ENCODE data around the gene IGFBP6.

The IGFBP6 gene, protein sequence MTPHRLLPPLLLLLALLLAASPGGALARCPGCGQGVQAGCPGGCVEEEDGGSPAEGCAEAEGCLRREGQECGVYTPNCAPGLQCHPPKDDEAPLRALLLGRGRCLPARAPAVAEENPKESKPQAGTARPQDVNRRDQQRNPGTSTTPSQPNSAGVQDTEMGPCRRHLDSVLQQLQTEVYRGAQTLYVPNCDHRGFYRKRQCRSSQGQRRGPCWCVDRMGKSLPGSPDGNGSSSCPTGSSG

DNA sequence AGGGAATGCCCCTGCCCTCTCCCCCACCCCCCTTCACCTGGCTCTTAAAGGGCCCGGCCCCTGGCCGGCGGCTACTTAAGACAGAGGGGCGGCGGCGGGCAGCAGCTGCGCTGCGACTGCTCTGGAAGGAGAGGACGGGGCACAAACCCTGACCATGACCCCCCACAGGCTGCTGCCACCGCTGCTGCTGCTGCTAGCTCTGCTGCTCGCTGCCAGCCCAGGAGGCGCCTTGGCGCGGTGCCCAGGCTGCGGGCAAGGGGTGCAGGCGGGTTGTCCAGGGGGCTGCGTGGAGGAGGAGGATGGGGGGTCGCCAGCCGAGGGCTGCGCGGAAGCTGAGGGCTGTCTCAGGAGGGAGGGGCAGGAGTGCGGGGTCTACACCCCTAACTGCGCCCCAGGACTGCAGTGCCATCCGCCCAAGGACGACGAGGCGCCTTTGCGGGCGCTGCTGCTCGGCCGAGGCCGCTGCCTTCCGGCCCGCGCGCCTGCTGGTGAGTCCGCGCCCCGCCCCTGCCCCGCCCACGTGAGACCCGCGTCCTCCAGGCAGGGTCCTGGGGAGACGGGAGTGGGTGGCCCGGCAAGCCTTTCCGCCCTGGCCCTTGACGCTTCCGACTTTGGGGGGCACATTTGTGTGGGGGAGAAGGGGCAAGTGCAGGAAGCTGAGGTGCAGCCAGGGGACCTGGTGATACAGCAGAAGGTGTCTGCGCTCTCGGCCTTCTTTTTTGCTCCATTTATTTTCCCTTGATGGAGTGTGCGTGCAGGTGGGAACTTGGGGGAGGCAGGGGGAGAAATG is at the start of gene IGFBP6:
Gene IGFBP6 (plus strand): TSS at position 104 of the 790 bp plus-strand sequence. CDS start 51 bp downstream, at position 155.
- DNase-seq, result peak; percentile 77 to 83

GRCh38 chr12:53048033-53048779 is 49.3 kb upstream of the IGFBP6 start:
- no peak for DNase-seq

DNA sequence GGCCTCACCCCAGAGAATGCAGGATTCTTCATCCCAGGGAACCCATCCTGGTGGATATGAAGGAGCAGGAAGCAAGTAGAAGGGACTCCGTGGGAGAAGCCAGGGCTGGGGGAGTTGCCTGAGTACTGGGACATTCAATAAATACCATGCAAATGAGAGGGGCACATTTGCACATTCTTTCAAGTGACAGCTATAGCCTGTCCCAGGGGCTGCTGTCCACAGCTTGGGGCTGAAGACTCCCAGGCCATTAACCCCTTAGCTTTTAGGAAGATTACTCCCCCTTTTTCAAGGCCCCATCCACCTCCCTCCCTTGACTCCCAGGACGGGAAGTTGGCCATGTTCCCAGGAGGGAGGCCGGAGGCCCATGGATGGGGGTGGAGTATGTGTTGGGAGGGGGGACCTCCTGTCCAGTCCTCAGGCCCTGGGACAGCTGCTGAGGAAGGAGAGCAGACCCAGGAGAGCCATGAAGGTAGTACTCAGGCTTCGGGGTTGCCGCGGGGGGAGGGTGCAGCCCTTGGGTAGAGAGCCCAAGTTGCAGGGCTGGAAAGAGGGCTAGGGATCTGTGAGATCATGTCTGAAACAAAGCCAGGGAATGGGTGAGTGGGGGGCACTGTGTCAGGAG is 48.6 kb upstream of the IGFBP6 start:
- DNase-seq, result no peak

GRCh38 chr12:53049571-53050318 is 47.7 kb upstream of the IGFBP6 start, which contains the start of gene TNS2:
TNS2 (plus strand) TSS chr12:53050065; CDS start chr12:53050186, 121 bp downstream.
- no peak for DNase-seq

DNA sequence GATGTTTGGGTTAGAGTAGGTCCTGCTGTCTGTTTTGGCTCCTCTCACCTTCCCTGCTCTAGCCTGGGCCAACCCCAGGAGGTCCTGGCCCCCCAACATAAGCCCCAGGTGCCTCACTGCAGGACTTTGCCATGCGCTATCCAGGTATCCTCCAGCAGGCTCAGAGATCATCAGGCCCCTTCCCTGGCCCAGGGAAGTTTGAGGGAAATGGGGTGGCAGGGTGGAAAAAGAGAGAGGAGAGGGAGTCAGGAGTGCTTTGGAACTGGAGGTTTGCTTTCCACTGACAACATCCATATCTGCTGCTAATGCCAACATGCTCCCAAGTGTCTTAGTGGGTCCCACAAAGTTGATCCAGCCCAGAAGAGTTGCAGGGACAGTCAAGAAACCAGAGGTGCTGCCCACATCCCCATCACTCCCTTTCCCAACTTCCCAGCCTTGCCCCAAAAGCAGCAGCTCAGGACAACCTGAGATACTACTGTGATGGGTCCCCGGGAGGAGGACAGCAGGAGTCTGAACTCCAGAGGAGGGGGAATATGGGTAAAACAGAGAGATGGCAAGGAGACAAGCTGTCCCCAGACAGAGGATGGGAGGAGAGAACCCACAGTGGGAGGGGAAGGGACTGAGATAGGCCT is 46.9 kb upstream of the IGFBP6 start:
- no peak for DNase-seq

DNA sequence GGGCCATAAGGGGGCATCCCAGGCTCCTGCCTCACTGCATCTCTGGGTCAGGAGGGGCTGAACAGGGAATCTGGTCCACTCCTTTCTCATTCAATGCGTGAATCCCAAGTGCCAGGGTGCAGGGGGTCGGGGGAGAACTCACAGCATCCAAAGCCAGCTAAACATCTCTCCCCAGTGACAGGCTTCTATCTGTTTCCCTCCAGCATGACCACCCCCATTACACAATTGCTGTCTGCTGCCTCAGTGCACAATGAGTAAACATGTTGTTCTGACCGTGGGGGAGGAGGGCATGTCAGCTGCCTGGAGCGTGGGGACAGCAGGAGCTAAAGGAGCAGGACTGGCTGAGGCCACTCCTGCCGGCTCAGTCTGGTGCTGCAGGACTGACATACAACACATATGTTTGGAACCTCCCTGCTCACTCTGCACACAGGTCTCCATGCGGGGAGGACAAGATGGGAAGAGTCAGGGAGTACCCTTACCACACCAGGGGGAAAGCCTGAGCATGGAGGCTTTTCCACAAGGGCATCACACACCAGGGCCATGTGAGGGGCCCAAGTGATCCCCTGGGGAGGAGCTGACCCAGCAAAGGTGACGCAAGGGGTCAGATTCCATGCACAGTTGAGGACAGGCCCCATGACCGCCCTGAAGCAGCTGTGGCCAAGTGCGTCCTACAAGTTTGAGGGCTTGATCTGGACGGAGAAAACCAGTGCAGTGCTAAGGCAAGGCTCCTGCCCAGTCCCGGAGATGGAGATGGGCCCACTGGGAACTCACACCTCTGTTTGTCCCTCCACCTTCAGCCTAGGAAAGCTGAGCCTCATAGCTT is 46.2 kb upstream of the IGFBP6 start:
- DNase-seq, result no peak

GRCh38 chr12:53051881-53052412 is 45.5 kb upstream of the IGFBP6 start:
- DNase-seq, result no peak

DNA sequence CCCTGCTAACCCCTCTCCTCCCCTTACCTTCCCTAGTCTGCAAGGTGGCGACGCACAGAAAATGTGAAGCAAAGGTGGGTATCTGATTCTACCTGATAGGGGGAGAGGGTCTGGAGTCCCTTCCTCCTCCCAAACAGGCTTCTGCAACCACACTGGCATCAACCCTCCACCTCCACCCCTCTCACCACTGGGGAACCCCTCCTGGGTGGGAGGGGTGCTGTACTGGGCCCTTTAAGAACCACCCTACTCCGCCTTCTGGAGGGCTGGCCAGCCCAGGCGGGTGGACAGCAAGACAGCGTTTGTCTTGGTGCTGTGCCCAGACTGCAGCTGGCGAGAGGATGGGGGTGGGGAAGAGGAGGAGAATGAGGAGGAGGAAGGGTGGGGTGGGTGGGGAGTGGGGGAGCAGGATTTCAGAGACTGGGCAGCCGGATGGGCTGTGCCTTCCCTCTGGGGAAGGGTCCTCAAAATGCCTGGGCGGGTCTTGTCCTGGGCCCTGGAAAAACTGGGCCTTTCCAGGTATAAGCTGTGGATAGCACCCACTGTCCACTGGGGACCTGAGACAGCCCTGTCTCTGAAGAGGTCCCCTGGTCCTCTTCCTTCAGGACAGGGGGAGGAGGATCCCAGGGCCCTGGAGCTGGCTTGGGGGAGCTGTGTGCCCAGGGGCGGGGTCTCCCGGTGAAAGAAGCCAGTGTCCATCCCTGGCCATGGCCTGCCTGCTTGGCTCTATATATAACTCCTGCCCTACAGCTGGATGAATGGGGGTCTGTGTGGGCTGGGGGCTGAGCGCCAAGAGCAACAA is 44.8 kb upstream of the IGFBP6 start:
- no peak for DNase-seq

GRCh38 chr12:53053218-53054111 is 44.0 kb upstream of the IGFBP6 start:
- peak; percentile 64 to 65 for DNase-seq

DNA sequence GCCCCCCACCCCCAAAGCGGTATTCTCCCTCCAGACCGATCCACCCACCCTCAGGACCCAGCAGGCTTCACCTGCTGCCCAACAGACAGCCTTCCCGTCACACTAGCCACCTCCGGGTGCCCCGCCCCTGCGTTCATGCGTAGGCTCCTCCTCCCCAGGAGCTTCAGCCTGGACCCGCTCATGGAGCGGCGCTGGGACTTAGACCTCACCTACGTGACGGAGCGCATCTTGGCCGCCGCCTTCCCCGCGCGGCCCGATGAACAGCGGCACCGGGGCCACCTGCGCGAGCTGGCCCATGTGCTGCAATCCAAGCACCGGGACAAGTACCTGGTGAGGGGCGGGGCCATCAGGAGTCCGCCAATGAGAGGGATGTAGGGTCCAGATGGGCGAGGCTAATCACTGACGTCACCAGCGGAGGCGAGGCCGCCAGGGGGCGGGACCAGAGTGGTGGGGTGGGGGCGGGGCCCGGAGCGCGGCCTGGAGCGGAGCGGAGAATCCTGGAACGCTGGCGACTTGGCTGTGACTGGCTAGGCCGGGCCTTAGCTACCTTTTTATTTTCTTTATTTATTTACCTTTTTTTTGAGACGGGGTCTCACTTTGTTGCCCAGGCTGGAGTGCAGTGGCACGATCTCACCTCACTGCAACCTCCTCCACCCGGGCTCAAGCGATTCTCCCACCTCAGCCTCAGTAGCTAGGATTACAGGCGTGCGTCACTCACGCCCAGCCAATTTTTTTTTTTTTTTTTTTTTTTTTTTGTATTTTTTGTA is 43.2 kb upstream of the IGFBP6 start:
- peak; percentile 95 to 96 for DNase-seq

DNA sequence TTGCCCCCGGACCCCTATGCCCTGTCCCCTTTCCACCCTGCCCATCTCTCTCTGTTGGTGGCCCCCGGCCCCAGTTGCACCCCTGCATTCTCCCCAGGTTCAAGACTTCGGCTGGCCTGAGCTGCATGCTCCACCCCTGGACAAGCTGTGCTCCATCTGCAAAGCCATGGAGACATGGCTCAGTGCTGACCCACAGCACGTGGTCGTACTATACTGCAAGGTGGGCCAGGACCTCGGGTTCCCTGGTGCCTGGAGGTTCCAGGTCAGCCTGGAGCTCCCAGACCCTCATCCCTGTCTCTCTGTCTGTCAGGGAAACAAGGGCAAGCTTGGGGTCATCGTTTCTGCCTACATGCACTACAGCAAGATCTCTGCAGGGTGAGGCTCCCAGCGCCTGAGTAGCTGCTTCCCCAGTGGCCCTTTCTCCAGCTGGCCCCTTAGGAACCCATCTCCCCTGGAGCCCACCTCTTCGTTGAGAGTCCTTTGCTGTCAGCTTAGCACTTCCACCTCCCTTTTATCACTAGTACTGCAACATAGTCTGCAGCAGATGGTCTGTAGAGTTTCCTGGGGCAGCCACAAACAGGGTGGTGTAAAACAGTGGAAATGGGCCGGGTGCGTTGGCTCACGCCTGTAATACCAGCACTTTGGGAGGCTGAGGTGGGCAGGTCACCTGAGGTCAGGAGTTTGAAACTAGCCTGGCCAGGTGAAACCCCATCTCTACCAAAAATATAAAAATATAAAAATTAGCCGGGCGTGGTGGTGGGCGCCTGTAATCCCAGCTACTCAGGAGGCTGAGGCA is 41.8 kb upstream of the IGFBP6 start:
- no peak for DNase-seq

GRCh38 chr12:53056296-53056695 is 41.2 kb upstream of the IGFBP6 start:
- no peak for DNase-seq

- no peak for DNase-seq
These were observed 40.6 kb upstream of the IGFBP6 start for GRCh38 chr12:53056901-53057300.

GRCh38 chr12:53057816-53058500 is 39.5 kb upstream of the IGFBP6 start:
- DNase-seq, result no peak

DNA sequence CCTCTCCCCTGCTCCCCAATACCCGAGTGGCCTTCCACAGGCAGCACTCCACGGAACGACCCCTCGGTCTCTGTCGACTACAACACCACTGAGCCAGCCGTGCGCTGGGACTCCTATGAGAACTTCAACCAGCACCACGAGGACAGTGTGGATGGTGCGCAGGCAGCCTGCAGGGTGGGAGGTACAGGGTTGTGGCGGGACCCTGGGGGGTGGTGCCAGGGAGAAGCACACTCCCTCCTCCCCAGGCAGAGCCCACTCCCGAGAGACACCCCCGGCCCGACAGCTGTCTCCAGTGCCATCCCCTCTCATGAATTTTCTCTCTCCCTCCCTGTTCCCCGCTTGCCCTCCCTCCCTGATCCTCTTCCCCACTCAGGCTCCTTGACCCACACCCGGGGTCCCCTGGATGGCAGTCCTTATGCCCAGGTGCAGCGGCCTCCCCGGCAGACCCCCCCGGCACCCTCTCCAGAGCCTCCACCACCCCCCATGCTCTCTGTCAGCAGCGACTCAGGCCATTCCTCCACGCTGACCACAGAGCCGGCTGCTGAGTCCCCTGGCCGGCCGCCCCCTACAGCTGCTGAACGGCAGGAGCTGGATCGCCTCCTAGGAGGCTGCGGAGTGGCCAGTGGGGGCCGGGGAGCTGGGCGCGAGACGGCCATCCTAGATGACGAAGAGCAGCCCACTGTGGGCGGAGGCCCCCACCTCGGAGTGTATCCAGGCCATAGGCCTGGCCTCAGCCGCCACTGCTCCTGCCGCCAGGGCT is 38.6 kb upstream of the IGFBP6 start:
- no peak for DNase-seq

Measured in activated T-cell treated with anti-CD3 and anti-CD28 coated beads, Interleukin-2, amount 50 U/mL, for 48 hours (primary cell).